GM12878 (cell line): ENCODE data around the gene TOR1A. TPM values are rescaled to one million over a fixed set of nuclear protein-coding genes. Genes with fewer than 3 reads are reported as not detected.
"Not testable (repeated sequence)": the region's sequence is repeated elsewhere in the genome, so short reads cannot be mapped to it uniquely, and the experiment has no call there.

ENCODE experiments used
- ATAC-seq: fragments of 200-7000 bp; cut with Tn5 transposase; 3 replicates; pipeline ENCODE4 v1.9.1; 2020; ENCODE audit warnings: mild to moderate bottlenecking, moderate library complexity
- BruUV-seq: library from RNA; stranded (reverse); fragments of 400-500 nt; replicated peaks from 2 replicates; lab custom pipeline; 2021; lab: Mats Ljungman, UMichigan
- CTCF ChIA-PET: fragments of 300-600 bp; sonication (Branson Sonifier 250); formaldehyde crosslinking; extraction: SDS; loops from one replicate; lab custom pipeline; 2021; ENCODE audit warnings: inconsistent platforms; lab: Yijun Ruan, JAX
- POLR2A ChIA-PET: fragments of 350-600 bp; formaldehyde crosslinking; extraction: SDS; loops from one replicate; lab custom pipeline; 2021; ENCODE audit warnings: inconsistent platforms; lab: Charles Lee
- RAD21 ChIA-PET: fragments of 300-600 bp; sonication (Branson Sonifier 250); formaldehyde crosslinking; loops from one replicate; lab custom pipeline; 2023; ENCODE audit warnings: antibody characterized with exemption; ENCODE audit not compliant: unreplicated experiment; lab: Charles Lee
- SMC1A ChIA-PET: fragments of 300-600 bp; sonication (Branson Sonifier 250); formaldehyde crosslinking; loops from one replicate; lab custom pipeline; 2023; ENCODE audit not compliant: unreplicated experiment, uncharacterized antibody; lab: Charles Lee
- DNase-seq: peaks from one replicate; pipeline ENCODE4 v3.0.0-alpha.2; 2011; ENCODE audit warnings: low read depth, low spot score
- FAIRE-seq: peaks from 3 replicates; lab custom pipeline; 2011; peaks lifted over from hg19 to GRCh38; lab: Jason Lieb, UNC
- H2AFZ ChIP-seq: 2 replicates; pipeline ENCODE4 v1.6.0; 2011; ENCODE audit warnings: low read depth, low read length, control low read depth; ENCODE audit not compliant: control insufficient read depth
- H3K27ac ChIP-seq: 2 replicates; pipeline ENCODE4 v1.5.1; 2011; ENCODE audit warnings: control low read depth; ENCODE audit not compliant: control insufficient read depth, insufficient read depth
- H3K27me3 ChIP-seq, 2 experiments: replicated peaks in 1 of 2; 2 replicates each; pipeline versions ENCODE4 v1.6.0 to v1.6.1; 2011; ENCODE audit warnings: low read length in 1 of 2; ENCODE audit not compliant: control insufficient read depth in 2 of 2, insufficient read depth in 2 of 2
- H3K36me3 ChIP-seq, 2 experiments: 2 replicates each; pipeline ENCODE4 v1.5.1; 2011; ENCODE audit warnings: low read length in 1 of 2; ENCODE audit not compliant: control insufficient read depth in 2 of 2, insufficient read depth in 2 of 2
- H3K4me1 ChIP-seq: 2 replicates; pipeline ENCODE4 v1.6.1; 2011; ENCODE audit warnings: mild to moderate bottlenecking, low read length, moderate library complexity, mixed read lengths; ENCODE audit not compliant: control insufficient read depth, insufficient read depth
- H3K4me2 ChIP-seq: 2 replicates; pipeline ENCODE4 v1.6.0; 2011; ENCODE audit warnings: control low read depth; ENCODE audit not compliant: control insufficient read depth, insufficient read depth
- H3K4me3 ChIP-seq: fragments of 200-600 bp; sonication (generic); 2 replicates; pipeline ENCODE4 v1.5.1; 2016
- H3K79me2 ChIP-seq: 2 replicates; pipeline ENCODE4 v1.6.0; 2011; ENCODE audit warnings: low read length; ENCODE audit not compliant: control insufficient read depth, insufficient read depth
- H3K9ac ChIP-seq: 2 replicates; pipeline ENCODE4 v1.8.0; 2011; ENCODE audit warnings: low read length, control low read depth, mixed read lengths; ENCODE audit not compliant: control insufficient read depth, insufficient read depth
- H3K9me3 ChIP-seq: replicated peaks from 3 replicates; pipeline ENCODE4 v1.5.1; 2011; ENCODE audit warnings: mild to moderate bottlenecking, low read length; ENCODE audit not compliant: control insufficient read depth, insufficient read depth
- H4K20me1 ChIP-seq: 2 replicates; pipeline ENCODE4 v1.6.0; 2011; ENCODE audit not compliant: control insufficient read depth, insufficient read depth
- CBX5 ChIP-seq: sonication (generic); IDR thresholded peaks from 2 replicates; pipeline ENCODE4 v1.6.1; 2016; ENCODE audit warnings: low read depth, moderate library complexity, mild to moderate bottlenecking, inconsistent platforms
- WGBS: methylation state at CpG from one replicate; pipeline ENCODE4 v1.1.6; 2016; ENCODE audit warnings: low lambda C conversion rate; ENCODE audit not compliant: insufficient replicate concordance, insufficient coverage; ENCODE audit errors: missing lambda C conversion rate; 5-methylcytosine and 5-hydroxymethylcytosine counted together
- in situ Hi-C: fragments of 300-500 bp; cut with MboI; formaldehyde crosslinking; loops from 9 replicates; pipeline ENCODE4 v1.14.3; 2018; ENCODE audit warnings: mixed read lengths
- intact Hi-C: fragments of 100-400 bp; cut with micrococcal nuclease; formaldehyde crosslinking; loops from one replicate; pipeline ENCODE4 v1.14.2; 2022; ENCODE audit not compliant: unreplicated experiment
- polyA plus RNA-seq, 11 experiments: library from polyadenylated mRNA; depleted of rRNA in 4 of 11; unstranded in 6 of 11; stranded (reverse) in 5 of 11; fragments of >200 nt; fragmentation: Nextera tagmentation in 4 of 11; fragmentation: Illumina TruSeq in 1 of 11; extraction: Ambion mirVana in 4 of 11; extraction: Trizol in 1 of 11; gene quantifications; 1 replicate in 1 of 11; 2 replicates in 10 of 11; pipeline versions ENCODE4 v1.2.1 to v1.2.3, GENCODE V29; 2011 to 2016; ENCODE audit warnings: inconsistent platforms in 2 of 11, missing spikeins in 2 of 11, low read depth in 1 of 11
- total RNA-seq, 4 experiments: library from RNA; depleted of rRNA in 3 of 4; stranded (reverse); fragments of >200 nt in 3 of 4; fragmentation: Illumina TruSeq in 1 of 4; extraction: Trizol in 1 of 4; gene quantifications; 2 replicates each; pipeline versions ENCODE4 v1.2.1 to v1.2.3, GENCODE V29; 2013 to 2021
- TF ChIP-seq, protein P1 (sequence below): fragments of 450-650 bp; IDR thresholded peaks from 2 replicates; pipeline ENCODE4 v1.6.1; 2014; ENCODE audit warnings: mild to moderate bottlenecking

Gene TOR1A
- total and polyA plus RNA-seq, 10 of the 15 experiments (the other 5 are each of a cell fraction or from before 2014, with no cell fraction given): 3.2 to 60.8 (median 38.6) TPM

DNA sequence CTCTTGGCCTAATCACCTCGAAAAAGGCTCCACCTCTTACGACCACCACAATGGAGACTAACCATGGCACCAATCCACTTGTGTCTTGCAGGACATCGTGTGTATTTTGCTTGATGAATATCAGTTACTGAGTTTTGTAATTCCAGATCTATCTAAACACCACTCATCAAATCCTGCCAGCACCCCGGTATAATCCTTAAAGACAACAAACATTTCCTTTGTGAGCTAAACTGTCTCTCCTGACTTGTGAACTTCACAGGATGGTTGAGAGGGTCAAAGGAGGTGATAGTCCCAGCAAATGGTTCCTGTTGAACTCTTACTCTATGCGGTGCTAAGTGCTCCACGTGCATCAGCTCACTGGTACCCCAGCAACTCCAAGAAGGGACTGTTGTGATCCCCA, 25.0 kb downstream of the TOR1A start:
- no peaks in the 10 kb centered on the region for H4K20me1 ChIP-seq
- ChIA-PET SMC1A (interaction anchor here (0.7 kb wide), 1 partner anchor 11 kb away, joined by 3 read pairs; no protein-coding TSS in a partner anchor), POLR2A (interaction anchor here (0.5 to 0.7 kb wide), 2 partner anchors 46 to 175 kb away, joined by 4 to 6 read pairs; no protein-coding TSS in a partner anchor), RAD21 (no interaction called here), CTCF (no interaction called here)
- H2AFZ ChIP-seq: no peak overlapping the region
- intact Hi-C loops (no loop called here), in situ Hi-C loops (no loop called here)
- no TSS peak for BruUV-seq
- H3K9ac ChIP-seq: no peak overlapping the region
- FAIRE-seq (no peak), DNase-seq (no peak), ATAC-seq (no peak)
- no peaks in the 10 kb centered on the region for H3K36me3 ChIP-seq
- 41% methylated on average over 6 of the region's 6 CpGs for WGBS
- H3K27me3 ChIP-seq: peaks cover 0 to 2% of the 10 kb centered on the region in 2 experiments; a peak in 1 of 4 replicates
- no peak overlapping the region for H3K27ac ChIP-seq
- no peak overlapping the region for H3K4me3 ChIP-seq
- H3K79me2 ChIP-seq: peaks cover 7% of the 10 kb centered on the region
- H3K4me1 ChIP-seq: no peaks in the 10 kb centered on the region
- no peaks in the 10 kb centered on the region for H3K9me3 ChIP-seq
- H3K4me2 ChIP-seq: no peak overlapping the region
- TF ChIP-seq, protein P1, sequence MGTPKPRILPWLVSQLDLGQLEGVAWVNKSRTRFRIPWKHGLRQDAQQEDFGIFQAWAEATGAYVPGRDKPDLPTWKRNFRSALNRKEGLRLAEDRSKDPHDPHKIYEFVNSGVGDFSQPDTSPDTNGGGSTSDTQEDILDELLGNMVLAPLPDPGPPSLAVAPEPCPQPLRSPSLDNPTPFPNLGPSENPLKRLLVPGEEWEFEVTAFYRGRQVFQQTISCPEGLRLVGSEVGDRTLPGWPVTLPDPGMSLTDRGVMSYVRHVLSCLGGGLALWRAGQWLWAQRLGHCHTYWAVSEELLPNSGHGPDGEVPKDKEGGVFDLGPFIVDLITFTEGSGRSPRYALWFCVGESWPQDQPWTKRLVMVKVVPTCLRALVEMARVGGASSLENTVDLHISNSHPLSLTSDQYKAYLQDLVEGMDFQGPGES: no peak
- TF ChIP-seq CBX5: no peak

DNA sequence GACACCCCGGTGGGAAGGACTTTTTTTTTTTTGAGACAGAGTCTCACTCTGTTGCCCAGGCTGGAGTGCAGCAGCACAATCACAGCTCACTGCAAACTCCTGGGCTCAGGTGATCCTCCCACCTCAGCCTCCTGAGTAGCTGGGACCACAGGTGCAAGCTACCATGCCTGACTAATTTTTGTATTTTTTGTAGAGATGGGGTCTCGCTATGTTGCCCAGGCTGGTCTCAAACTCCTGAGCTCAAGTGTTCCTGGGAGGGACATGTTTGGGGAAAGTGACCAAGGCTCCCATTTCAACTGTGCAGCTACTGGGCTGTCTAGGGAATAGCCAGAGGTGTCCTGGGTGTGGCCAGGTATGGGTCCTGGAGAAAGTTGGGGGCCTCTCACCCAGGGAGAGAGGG, 27.9 kb downstream of the TOR1A start:
- SMC1A ChIA-PET, BruUV-seq, ATAC-seq, intact Hi-C loops, H3K4me2 ChIP-seq, H3K27me3 ChIP-seq, H3K4me3 ChIP-seq, H4K20me1 ChIP-seq, H3K79me2 ChIP-seq, H3K27ac ChIP-seq, RAD21 ChIA-PET, H3K9ac ChIP-seq, H3K9me3 ChIP-seq, in situ Hi-C loops, H3K36me3 ChIP-seq, H3K4me1 ChIP-seq, H2AFZ ChIP-seq, POLR2A ChIA-PET, FAIRE-seq, DNase-seq: not testable (repeated sequence)
- CTCF ChIA-PET: interaction anchor here (1.2 kb wide), 1 partner anchor 58 kb away, joined by 6 read pairs; no protein-coding TSS in a partner anchor
- 47% methylated on average over 2 of the region's 2 CpGs for WGBS
